ENCODE results near the gene MRPL52.

GRCh38 chr14:22852599-22852939, 22.9 kb downstream of the MRPL52 start:
- TF ChIP-seq POLR2A (IDR thresholded peaks at IDR 0.05; ENCODE audit: low read length) (no peak), GATA1 (IDR thresholded peaks at IDR 0.05; ENCODE audit: low read depth, low read length) (no peak)
